Kidney epithelial cell (primary cell): Measurements from ENCODE around the gene RNF213. TPM values are rescaled to one million over a fixed set of nuclear protein-coding genes. Genes with fewer than 3 reads are reported as not detected.

Experiments used
- DNase-seq: peaks from one replicate; pipeline ENCODE4 v3.0.0-alpha.2; 2010; ENCODE audit warnings: low read depth
- H3K27me3 ChIP-seq: 2 replicates; pipeline ENCODE4 v1.6.0; 2011; ENCODE audit warnings: low read length; ENCODE audit not compliant: control insufficient read depth, insufficient read depth
- H3K36me3 ChIP-seq: 2 replicates; pipeline ENCODE4 v1.5.1; 2011; ENCODE audit warnings: low read length; ENCODE audit not compliant: control insufficient read depth, insufficient read depth
- H3K4me3 ChIP-seq: 2 replicates; pipeline ENCODE4 v1.5.1; 2011; ENCODE audit warnings: low read depth, mild to moderate bottlenecking, control low read depth, low read length
- total RNA-seq: library from RNA; depleted of rRNA; stranded (reverse); fragments of >200 nt; gene quantifications from 2 replicates; pipeline ENCODE4 v1.2.3, GENCODE V29; 2015
- TF ChIP-seq, protein P1 (sequence below): IDR thresholded peaks from 2 replicates; pipeline ENCODE4 v1.5.1; 2011; ENCODE audit warnings: mild to moderate bottlenecking, moderate library complexity, low read length, control low read depth, inconsistent platforms; ENCODE audit not compliant: insufficient read depth, poor library complexity, severe bottlenecking

Gene RNF213
- total RNA-seq, 1 donor from 2014 or later = 111 TPM

DNA sequence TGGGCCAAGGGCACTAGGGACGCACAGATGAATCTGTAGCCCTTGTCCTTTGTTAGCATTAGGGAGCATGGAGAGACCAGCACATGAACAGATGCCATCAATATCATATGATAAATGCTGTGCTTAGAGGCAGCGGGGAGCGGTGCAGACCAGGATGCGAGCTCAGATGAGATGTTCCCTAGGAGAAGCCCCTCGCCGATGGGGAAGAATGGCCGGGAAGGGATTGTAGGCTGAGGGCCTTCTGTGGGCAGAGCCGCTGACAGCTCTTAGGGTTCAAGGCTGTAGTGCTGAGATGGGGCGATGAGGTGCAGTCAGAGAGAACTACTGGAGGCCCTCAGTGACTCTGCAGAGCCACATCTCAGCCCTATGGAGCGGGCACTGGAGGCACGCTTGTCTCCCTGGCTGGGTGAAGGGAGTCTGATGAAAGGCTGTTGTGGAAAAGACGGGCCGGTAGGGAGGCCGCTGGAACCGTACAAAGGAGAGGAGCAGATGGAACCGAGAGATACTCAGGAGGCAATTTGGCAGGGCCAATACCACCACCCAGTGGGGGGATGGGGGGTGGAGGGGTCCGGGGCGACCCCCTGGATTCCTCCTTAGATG, 88.0 kb downstream of the RNF213 start:
- H3K36me3 ChIP-seq = peaks cover 4% of the 10 kb centered on the region
- H3K4me3 ChIP-seq = no peak overlapping the region
- DNase-seq = no peak
- no peaks in the 10 kb centered on the region for H3K27me3 ChIP-seq
- TF ChIP-seq, protein P1, sequence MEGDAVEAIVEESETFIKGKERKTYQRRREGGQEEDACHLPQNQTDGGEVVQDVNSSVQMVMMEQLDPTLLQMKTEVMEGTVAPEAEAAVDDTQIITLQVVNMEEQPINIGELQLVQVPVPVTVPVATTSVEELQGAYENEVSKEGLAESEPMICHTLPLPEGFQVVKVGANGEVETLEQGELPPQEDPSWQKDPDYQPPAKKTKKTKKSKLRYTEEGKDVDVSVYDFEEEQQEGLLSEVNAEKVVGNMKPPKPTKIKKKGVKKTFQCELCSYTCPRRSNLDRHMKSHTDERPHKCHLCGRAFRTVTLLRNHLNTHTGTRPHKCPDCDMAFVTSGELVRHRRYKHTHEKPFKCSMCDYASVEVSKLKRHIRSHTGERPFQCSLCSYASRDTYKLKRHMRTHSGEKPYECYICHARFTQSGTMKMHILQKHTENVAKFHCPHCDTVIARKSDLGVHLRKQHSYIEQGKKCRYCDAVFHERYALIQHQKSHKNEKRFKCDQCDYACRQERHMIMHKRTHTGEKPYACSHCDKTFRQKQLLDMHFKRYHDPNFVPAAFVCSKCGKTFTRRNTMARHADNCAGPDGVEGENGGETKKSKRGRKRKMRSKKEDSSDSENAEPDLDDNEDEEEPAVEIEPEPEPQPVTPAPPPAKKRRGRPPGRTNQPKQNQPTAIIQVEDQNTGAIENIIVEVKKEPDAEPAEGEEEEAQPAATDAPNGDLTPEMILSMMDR = no peak

DNA sequence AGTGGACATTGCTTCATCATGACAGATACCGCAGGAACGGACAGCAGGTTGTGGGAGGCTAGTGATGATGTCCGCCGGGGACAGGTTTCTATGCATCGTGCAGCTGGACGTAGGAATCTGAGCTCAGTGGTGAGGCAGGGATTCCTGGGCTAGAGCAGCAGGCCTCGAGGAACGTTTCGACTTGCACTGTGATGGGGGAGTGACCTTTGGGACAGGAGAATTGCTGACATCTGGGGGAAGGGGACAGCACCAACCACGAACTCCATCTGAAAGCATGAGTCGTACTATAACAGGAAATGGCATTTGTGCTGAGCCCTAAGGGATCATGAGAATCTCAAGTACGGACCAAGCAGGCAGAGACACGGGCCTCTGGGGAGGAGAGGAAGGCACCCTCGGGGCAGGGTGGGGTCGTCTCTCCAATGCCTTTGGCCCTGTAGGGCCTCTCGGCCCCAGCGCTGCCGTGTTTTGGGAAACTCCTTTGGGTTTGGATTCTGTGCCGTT, 88.5 kb downstream of the RNF213 start:
- TF ChIP-seq, protein P1 = no peak
- peaks cover 4% of the 10 kb centered on the region for H3K36me3 ChIP-seq
- DNase-seq = no peak
- H3K4me3 ChIP-seq = no peak overlapping the region
- H3K27me3 ChIP-seq = no peaks in the 10 kb centered on the region

DNA sequence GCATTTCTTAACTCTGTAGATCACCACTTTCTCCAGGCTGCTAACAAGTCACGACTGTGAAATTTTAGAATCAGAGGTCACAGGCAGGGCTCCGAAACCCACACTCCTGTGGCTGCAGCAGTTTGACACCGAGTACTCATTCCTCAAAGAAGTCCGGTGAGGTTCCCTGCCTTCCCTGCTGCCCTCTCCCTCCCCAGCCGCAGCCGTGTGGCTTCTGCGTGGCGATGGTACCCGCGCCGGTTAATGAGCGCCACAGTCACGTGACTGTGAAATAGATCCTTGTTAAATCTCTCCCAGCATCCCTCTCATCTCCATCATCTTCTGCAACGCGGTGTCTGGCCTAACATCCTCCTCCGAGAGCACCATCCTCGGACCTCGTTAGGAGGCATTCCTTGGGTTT, 89.1 kb downstream of the RNF213 start:
- no peak for DNase-seq
- H3K36me3 ChIP-seq = peaks cover 5% of the 10 kb centered on the region
- H3K4me3 ChIP-seq = no peak overlapping the region
- TF ChIP-seq, protein P1 = no peak
- H3K27me3 ChIP-seq = no peaks in the 10 kb centered on the region

DNA sequence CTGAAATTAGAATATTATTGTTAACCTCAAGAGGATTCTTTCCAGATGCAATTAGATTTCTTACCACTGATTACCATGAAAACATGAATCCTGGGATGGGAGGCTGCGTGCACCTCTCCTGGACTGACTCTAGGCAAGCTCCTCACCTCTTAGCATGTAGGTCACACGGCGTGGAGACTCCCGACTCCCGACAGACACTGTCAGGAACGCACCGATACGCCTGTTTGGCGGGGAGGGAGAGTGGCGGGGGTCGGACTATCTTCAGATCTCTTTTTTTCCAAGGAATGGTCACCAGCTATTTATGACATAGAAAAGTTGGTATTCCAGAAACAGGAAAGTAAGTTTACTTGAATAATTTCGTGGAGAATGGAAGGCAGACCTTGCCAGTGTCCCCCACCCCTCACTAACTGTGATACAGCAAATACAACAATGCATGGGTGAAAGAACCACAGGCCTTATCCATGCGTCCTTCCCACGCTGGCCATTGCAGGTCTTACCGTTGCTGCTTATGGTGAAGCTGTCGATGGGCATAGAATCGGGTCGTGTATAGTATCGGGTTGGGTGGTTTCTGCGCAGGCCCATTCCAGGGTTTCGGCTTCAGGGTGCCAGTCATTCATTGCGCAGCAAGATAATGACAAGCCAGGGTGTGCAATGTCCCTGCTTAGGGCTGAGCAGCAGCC, 91.7 kb downstream of the RNF213 start:
- H3K4me3 ChIP-seq = no peak overlapping the region
- TF ChIP-seq, protein P1 = no peak
- H3K27me3 ChIP-seq = no peaks in the 10 kb centered on the region
- peaks cover 1% of the 10 kb centered on the region for H3K36me3 ChIP-seq
- no peak for DNase-seq

DNA sequence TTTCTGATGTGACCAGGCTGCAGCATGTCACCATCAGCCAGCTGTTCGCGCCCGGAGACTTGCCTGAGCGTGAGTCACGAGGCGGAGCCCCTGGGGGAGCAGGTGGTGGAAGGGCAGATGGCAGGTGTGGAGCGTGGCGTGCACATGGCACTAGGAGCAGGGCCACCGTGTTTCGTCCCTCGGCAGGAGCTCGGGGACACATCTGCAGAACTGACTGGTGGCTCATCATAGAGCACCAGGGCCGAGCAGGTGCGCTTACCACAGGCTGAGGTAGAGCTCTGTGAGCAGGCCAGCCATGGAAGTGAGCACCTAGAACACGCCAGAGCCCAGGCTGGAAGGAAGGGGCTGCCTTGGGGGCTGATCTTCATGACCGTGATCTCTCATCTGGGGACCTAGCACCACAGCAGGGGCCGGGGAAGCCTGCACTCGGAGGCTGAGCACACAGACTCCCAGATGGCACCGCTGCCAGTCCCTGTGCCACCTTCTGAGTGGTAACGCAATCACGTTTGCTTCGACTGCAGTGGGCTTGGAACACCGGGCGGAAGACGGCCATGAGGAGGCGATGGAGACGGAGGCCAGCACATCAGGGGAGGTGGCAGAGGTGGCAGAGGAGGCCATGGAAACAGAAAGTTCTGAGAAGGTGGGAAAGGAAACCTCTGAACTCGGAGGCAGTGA, 92.5 kb downstream of the RNF213 start:
- no peak for DNase-seq
- Histone ChIP-seq H3K4me3 (no peak overlapping the region), H3K36me3 (peaks cover 2% of the 10 kb centered on the region), H3K27me3 (no peaks in the 10 kb centered on the region)
- TF ChIP-seq, protein P1 = no peak
